Stomach (tissue), 9 donors: Measurements from ENCODE around the gene ARHGAP12. TPM values are rescaled to one million over a fixed set of nuclear protein-coding genes. Genes with fewer than 3 reads are reported as not detected.

ENCODE experiments used
- DNase-seq, 2 donors: peaks; one replicate each; pipeline versions ENCODE4 v3.0.0 to v3.0.0-alpha.2; 2013 to 2019
- H3K27ac ChIP-seq, 5 donors: fragments of 200-600 bp in 4 of 5; sonication (generic) in 4 of 5; one replicate each; pipeline ENCODE4 v1.5.1; 2013 to 2019; ENCODE audit warnings: mild to moderate bottlenecking in 1 of 5, moderate library complexity in 1 of 5
- H3K27me3 ChIP-seq, 3 donors: fragments of 200-600 bp; sonication (generic); one replicate each; pipeline ENCODE4 v1.5.1; 2017 to 2019; ENCODE audit warnings: mixed run types in 1 of 3
- H3K36me3 ChIP-seq, 4 donors: fragments of 200-600 bp; sonication (generic); 1 replicate in 3 of 4; 2 replicates in 1 of 4; pipeline ENCODE4 v1.5.1; 2016 to 2019
- H3K4me1 ChIP-seq, 4 donors: fragments of 200-600 bp; sonication (generic); one replicate each; pipeline ENCODE4 v1.5.1; 2016 to 2019
- H3K4me3 ChIP-seq, 4 donors: fragments of 200-600 bp; sonication (generic) in 3 of 4; one replicate each; pipeline ENCODE4 v1.5.1; 2016 to 2019; ENCODE audit warnings: mild to moderate bottlenecking in 1 of 4
- H3K9me3 ChIP-seq, 4 donors: fragments of 200-600 bp; sonication (generic); one replicate each; pipeline ENCODE4 v1.5.1; 2016 to 2019
- CTCF ChIP-seq, 7 experiments: fragments of 450-650 bp in 4 of 7; fragments of 200-600 bp in 3 of 7; sonication (generic) in 3 of 7; IDR thresholded peaks; one replicate each; pipeline ENCODE4 v1.5.1; 2016 to 2019; ENCODE audit warnings: antibody characterized with exemption in 7 of 7, control low read depth in 2 of 7, mild to moderate bottlenecking in 1 of 7
- EP300 ChIP-seq: sonication (generic); formaldehyde crosslinking; IDR thresholded peaks from one replicate; pipeline ENCODE4 v1.6.1; 2017; ENCODE audit warnings: antibody characterized with exemption
- POLR2A ChIP-seq, 4 donors: fragments of 450-650 bp; IDR thresholded peaks; one replicate each; pipeline ENCODE4 v1.6.1; 2016; ENCODE audit warnings: antibody characterized with exemption in 4 of 4, control low read depth in 2 of 4, mild to moderate bottlenecking in 1 of 4, moderate library complexity in 1 of 4
- POLR2AphosphoS5 ChIP-seq, 3 donors: sonication (generic); formaldehyde crosslinking; IDR thresholded peaks; one replicate each; pipeline ENCODE4 v1.6.1; 2016; ENCODE audit warnings: antibody characterized with exemption in 3 of 3
- WGBS, 5 donors: extraction: QIAGEN DNeasy Blood & Tissue Kit in 3 of 5; methylation state at CpG; one replicate each; pipeline versions ENCODE4 v1.1.5 to v1.1.7; 2013 to 2018; 5-methylcytosine and 5-hydroxymethylcytosine counted together
- intact Hi-C: fragments of 100-400 bp; cut with DNase I; formaldehyde crosslinking; loops from one replicate; pipeline ENCODE4 v1.15.1; 2023; ENCODE audit warnings: low total_unique reads
- polyA plus RNA-seq, 3 donors: library from polyadenylated mRNA; stranded (reverse); fragments of 200-250 nt; gene quantifications; one replicate each; pipeline ENCODE4 v1.2.3, GENCODE V29; 2013
- small RNA-seq, 4 donors: library from RNA; depleted of rRNA; stranded (forward); fragments of <200 nt; gene quantifications; one replicate each; pipeline ENCODE3, GENCODE V24; 2016
- total RNA-seq, 5 donors: library from RNA; depleted of rRNA; stranded (reverse); fragments of >200 nt; gene quantifications; one replicate each; pipeline versions ENCODE4 v1.1.0 to v1.2.3, GENCODE V29; 2014 to 2016
- donor health status: healthy with polysubstance abuse.
- donor health status: Bipolar disorder and iron deficiency.
- donor health status: healthy.

ARHGAP12 gene
- total and polyA plus RNA-seq, 8 donors: 9.8 to 343 (median 27.9) TPM

GRCh38 chr10:31757386-31757791 lies 171.2 kb downstream of the ARHGAP12 start:
- peak in 1 of 2 donors; percentile 44 for DNase-seq
- H3K27ac ChIP-seq: peak overlapping the region; percentile 18 to 99 (median 96)

GRCh38 chr10:31756729-31757110 lies 171.9 kb downstream of the ARHGAP12 start:
- Histone ChIP-seq H3K4me3 (no peak overlapping the region), H3K36me3 (no peaks in the 10 kb centered on the region), H3K27ac (peak overlapping the region in 2 of 5 donors; percentile 96 to 99), H3K4me1 (peaks cover 9 to 44% (median 26%) of the 10 kb centered on the region in 4 donors), H3K27me3 (no peaks in the 10 kb centered on the region), H3K9me3 (no peaks in the 10 kb centered on the region)
- no peak for DNase-seq
- 67 to 74% (median 69%) methylated on average over 11 of the region's 11 CpGs for WGBS, 5 donors
- TF ChIP-seq POLR2AphosphoS5 (IDR thresholded peaks at IDR 0.05) (no peak), CTCF (IDR thresholded peaks at IDR 0.05) (no peak), POLR2A (IDR thresholded peaks at IDR 0.05) (no peak), EP300 (no peak)
- intact Hi-C loops: no loop called here

More at GRCh38 chr10:31757386-31757791, 171.2 kb downstream of the ARHGAP12 start:
- peaks cover 9 to 42% (median 26%) of the 10 kb centered on the region in 4 donors for H3K4me1 ChIP-seq
- no peaks in the 10 kb centered on the region for H3K27me3 ChIP-seq
- TF ChIP-seq POLR2AphosphoS5 (IDR thresholded peaks at IDR 0.05) (no peak), POLR2A (IDR thresholded peaks at IDR 0.05) (no peak), EP300 (no peak), CTCF (IDR thresholded peaks at IDR 0.05) (no peak)
- intact Hi-C loops: no loop called here
- no peaks in the 10 kb centered on the region for H3K9me3 ChIP-seq
- no peaks in the 10 kb centered on the region for H3K36me3 ChIP-seq
- H3K4me3 ChIP-seq: no peak overlapping the region
- WGBS, 5 donors: 68 to 88% (median 81%) methylated on average over 9 of the region's 9 CpGs

GRCh38 chr10:31756101-31756728 lies 172.4 kb downstream of the ARHGAP12 start:
- Histone ChIP-seq H3K4me1 (peaks cover 9 to 46% (median 26%) of the 10 kb centered on the region in 4 donors), H3K27ac (peak overlapping the region in 1 of 5 donors; percentile 99), H3K36me3 (no peaks in the 10 kb centered on the region), H3K9me3 (no peaks in the 10 kb centered on the region), H3K27me3 (no peaks in the 10 kb centered on the region), H3K4me3 (no peak overlapping the region)
- TF ChIP-seq EP300: no peak
- no peak for TF ChIP-seq POLR2AphosphoS5 (IDR thresholded peaks at IDR 0.05)
- TF ChIP-seq POLR2A (IDR thresholded peaks at IDR 0.05): no peak
- no peak for TF ChIP-seq CTCF (IDR thresholded peaks at IDR 0.05)
- intact Hi-C loops: no loop called here
- WGBS, 5 donors: 72 to 78% (median 77%) methylated on average over 10 of the region's 10 CpGs
- no peak for DNase-seq

Small RNA genes within 50 kb of the gene (small RNA-seq; reads per million reads assigned to genes)
- 0 reads per million in 4 donors for gene RF00019

Other genes with a start within 250 kb of the ARHGAP12 start
- 100 to 1,000 TPM in 2 of 5 donors, 10 to 100 TPM in 3; 61.8 to 145 (median 71.4) TPM for gene KIF5B, start 127.6 kb upstream of the ARHGAP12 start, total RNA-seq
- 10 to 100 TPM; 25.1 to 48.3 (median 45.1) TPM for gene KIF5B, start 127.6 kb upstream of the ARHGAP12 start, polyA plus RNA-seq